Activated T-helper 17 cell treated with anti-CD3 and anti-CD28 coated beads, Interleukin-2, amount 50 U/mL, for 72 hours (primary cell): ENCODE results near the gene SPO11. TPM values are rescaled to one million over a fixed set of nuclear protein-coding genes. Genes with fewer than 3 reads are reported as not detected.

Experiments used
- ATAC-seq: fragments of 150-1000 bp; cut with Tn5 transposase; replicated peaks from 2 replicates; pipeline ENCODE4 v1.10.0; 2021; ENCODE audit warnings: mild to moderate bottlenecking, moderate library complexity
- H3K27ac Mint-ChIP-seq: one replicate; pipeline ENCODE4 v1.8.0; 2022; ENCODE audit warnings: mixed read lengths
- H3K27me3 Mint-ChIP-seq: one replicate; pipeline ENCODE4 v1.8.0; 2022; ENCODE audit warnings: mixed read lengths
- H3K36me3 Mint-ChIP-seq: one replicate; pipeline ENCODE4 v1.8.0; 2022; ENCODE audit warnings: low read depth, mild to moderate bottlenecking, mixed read lengths
- H3K4me1 Mint-ChIP-seq: one replicate; pipeline ENCODE4 v1.8.0; 2022; ENCODE audit warnings: mixed read lengths
- H3K4me3 Mint-ChIP-seq: one replicate; pipeline ENCODE4 v1.8.0; 2022; ENCODE audit warnings: mild to moderate bottlenecking, mixed read lengths
- H3K9me3 Mint-ChIP-seq: one replicate; pipeline ENCODE4 v1.8.0; 2022; ENCODE audit warnings: mixed read lengths
- total RNA-seq, 2 donors: library from RNA; stranded (reverse); gene quantifications; one replicate each; pipeline ENCODE4 v1.2.3, GENCODE V29; 2022

Gene SPO11
- total RNA-seq, 2 donors from 2014 or later = not detected

- Mint-ChIP-seq H3K36me3 (peaks cover 39% of the 10 kb centered on the region), H3K27me3 (no peaks in the 10 kb centered on the region), H3K27ac (peak overlapping the region; percentile 25), H3K4me3 (no peak overlapping the region), H3K4me1 (peaks cover 6% of the 10 kb centered on the region), H3K9me3 (no peaks in the 10 kb centered on the region)
- no peak for ATAC-seq
These were observed 54.1 kb downstream of the SPO11 start for GRCh38 chr20:57383447-57384347.

GRCh38 chr20:57384486-57384885, 54.9 kb downstream of the SPO11 start:
- H3K4me3 Mint-ChIP-seq = no peak overlapping the region
- H3K27ac Mint-ChIP-seq = peak overlapping the region; percentile 25
- H3K4me1 Mint-ChIP-seq = peaks cover 6% of the 10 kb centered on the region
- H3K27me3 Mint-ChIP-seq = no peaks in the 10 kb centered on the region
- no peak for ATAC-seq
- H3K36me3 Mint-ChIP-seq = peaks cover 31% of the 10 kb centered on the region
- H3K9me3 Mint-ChIP-seq = no peaks in the 10 kb centered on the region

GRCh38 chr20:57384953-57385761, 55.6 kb downstream of the SPO11 start:
- Mint-ChIP-seq H3K4me1 (peaks cover 6% of the 10 kb centered on the region), H3K27me3 (no peaks in the 10 kb centered on the region), H3K9me3 (no peaks in the 10 kb centered on the region), H3K36me3 (peaks cover 25% of the 10 kb centered on the region), H3K4me3 (no peak overlapping the region), H3K27ac (peak overlapping the region; percentile 25)
- no peak for ATAC-seq

DNA sequence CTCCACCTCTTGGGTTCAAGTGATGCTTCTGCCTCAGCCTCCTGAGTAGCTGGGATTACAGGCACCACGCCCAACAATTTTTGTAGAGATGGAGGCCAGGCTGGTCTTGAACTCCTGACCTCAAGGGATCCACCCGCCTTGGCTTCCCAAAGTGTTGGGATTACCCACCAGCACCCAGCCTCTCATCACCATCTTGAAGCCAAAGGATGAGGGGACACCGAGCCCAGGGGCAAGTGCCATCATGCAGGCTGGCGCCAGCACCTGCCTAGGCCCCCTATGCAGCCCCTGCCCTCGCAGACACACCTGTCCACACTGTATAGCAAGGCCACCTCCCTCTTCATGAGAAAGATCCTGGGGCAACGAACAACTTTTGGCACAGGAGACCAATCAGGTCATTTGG, 56.3 kb downstream of the SPO11 start:
- Mint-ChIP-seq H3K4me3 (no peak overlapping the region), H3K4me1 (peaks cover 6% of the 10 kb centered on the region), H3K27ac (no peak overlapping the region), H3K36me3 (peaks cover 17% of the 10 kb centered on the region), H3K9me3 (no peaks in the 10 kb centered on the region), H3K27me3 (no peaks in the 10 kb centered on the region)
- ATAC-seq = no peak

- H3K9me3 Mint-ChIP-seq = no peaks in the 10 kb centered on the region
These were observed 57.2 kb downstream of the SPO11 start for GRCh38 chr20:57386762-57387161.

GRCh38 chr20:57387463-57387862, 57.9 kb downstream of the SPO11 start:
- no peaks in the 10 kb centered on the region for H3K9me3 Mint-ChIP-seq
- H3K4me1 Mint-ChIP-seq = no peaks in the 10 kb centered on the region
- H3K36me3 Mint-ChIP-seq = peaks cover 15% of the 10 kb centered on the region
- no peak for ATAC-seq
- no peaks in the 10 kb centered on the region for H3K27me3 Mint-ChIP-seq
- no peak overlapping the region for H3K27ac Mint-ChIP-seq
- no peak overlapping the region for H3K4me3 Mint-ChIP-seq

More at GRCh38 chr20:57386762-57387161, 57.2 kb downstream of the SPO11 start:
- H3K27me3 Mint-ChIP-seq = no peaks in the 10 kb centered on the region
- no peak overlapping the region for H3K4me3 Mint-ChIP-seq
- H3K27ac Mint-ChIP-seq = no peak overlapping the region
- peaks cover 2% of the 10 kb centered on the region for H3K4me1 Mint-ChIP-seq
- H3K36me3 Mint-ChIP-seq = peaks cover 10% of the 10 kb centered on the region
- no peak for ATAC-seq

DNA sequence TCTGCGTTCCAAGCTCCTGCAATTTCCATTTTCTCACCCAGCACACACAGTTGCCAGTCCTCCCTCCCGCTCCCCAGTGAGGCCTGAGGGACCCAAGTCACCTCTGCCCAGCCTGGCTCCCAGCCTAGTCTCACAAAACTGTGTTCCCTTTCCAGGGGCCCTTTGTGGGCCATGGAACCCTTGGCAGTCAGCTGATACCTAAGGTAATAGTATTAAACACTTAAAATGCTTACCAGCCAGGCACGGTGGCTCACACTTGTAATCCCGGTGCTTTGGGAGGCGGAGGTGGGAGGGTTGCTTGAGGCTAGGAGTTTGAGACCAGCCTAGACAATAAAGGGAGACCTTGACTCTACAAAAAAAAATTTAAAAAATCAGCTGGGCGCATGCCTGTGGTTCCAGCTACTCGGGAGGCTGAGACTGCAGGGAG, 58.4 kb downstream of the SPO11 start:
- no peak overlapping the region for H3K4me3 Mint-ChIP-seq
- H3K36me3 Mint-ChIP-seq = peaks cover 20% of the 10 kb centered on the region
- peaks cover 1% of the 10 kb centered on the region for H3K4me1 Mint-ChIP-seq
- ATAC-seq = no peak
- H3K27me3 Mint-ChIP-seq = no peaks in the 10 kb centered on the region
- no peaks in the 10 kb centered on the region for H3K9me3 Mint-ChIP-seq
- H3K27ac Mint-ChIP-seq = no peak overlapping the region

DNA sequence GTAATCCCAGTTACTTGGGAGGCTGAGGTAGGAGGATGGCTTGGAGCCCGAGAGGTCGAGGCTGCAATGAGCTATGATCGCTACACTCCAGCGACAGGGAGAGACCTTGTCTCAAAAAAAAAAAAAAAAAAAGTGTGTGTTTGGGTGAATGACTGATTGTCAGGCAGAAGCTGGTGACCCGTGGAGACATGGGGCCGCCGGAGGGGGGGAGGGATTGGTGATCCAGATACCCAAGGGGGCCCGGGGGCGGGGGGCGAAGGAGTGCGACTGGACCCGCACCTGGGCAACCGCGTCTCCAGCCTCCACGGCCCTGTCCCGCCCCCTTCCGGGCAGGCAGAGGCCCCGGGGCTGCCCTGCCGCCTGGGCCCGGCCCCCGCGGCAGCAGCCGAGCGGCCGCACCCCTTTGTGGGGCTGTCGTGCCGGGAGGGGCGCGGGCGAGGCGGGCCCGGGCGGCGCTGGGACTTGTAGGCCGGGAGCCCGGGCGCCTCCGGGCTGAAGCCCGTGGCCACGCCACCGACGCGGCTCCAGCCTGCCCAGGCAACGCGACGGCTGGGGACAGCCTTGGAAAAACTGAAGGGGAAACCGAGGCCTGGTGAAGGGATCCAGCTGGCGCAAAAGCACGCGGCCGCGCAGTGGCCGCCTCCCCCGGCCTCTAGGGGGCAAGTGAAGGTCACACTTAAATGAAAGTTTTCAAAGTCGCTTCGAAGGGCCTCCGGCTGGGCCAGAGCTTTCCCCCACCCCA, 59.5 kb downstream of the SPO11 start:
- Mint-ChIP-seq H3K36me3 (peaks cover 30% of the 10 kb centered on the region), H3K27me3 (no peaks in the 10 kb centered on the region), H3K9me3 (no peaks in the 10 kb centered on the region), H3K4me1 (peaks cover 13% of the 10 kb centered on the region), H3K27ac (peak overlapping the region; percentile 81), H3K4me3 (peak overlapping the region; percentile 92)
- ATAC-seq = peak; percentile 12

DNA sequence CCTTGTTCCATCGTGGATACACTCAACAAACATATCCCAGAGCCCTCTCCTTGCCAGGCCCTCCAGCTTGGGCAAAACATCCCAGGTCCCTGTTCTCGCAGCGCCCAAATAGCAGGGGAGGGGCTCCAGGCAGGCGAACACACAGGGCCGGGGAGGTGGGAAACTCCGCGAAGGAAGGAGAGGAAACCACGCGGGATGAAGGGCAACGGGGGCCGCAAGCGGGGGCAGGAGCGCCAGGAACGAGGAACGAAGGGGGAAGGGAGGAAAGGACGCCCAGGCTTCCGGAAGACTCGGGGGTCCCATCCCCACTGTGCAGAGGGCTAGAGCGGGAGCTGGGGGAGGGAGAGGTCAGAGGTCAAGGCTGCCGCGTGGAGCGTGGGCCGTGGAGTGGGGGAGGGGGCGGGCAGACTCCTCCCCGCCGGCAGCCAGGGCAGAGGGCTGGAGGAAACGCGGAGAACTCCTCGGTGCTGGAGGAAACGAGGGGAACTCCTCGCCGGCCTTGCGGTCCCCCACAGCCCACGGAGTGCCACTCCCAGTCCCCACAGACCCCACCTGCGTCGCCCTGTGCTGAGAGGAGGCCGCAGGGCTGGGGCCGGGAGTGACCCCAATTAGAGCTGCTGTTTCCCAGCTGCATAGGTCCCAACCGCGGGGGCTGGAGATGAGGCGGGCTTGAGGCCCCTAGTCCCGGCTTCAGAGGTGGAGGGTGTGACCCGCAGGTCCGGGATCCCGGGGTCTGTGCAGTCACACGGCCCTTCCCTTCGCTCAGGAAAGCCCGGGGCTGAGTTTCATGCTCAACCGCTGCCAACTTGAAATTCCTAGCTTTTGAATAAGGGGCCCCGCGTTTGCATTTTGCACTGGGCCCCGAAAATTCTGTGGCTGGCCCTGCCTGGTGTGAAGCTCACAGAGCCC, 60.3 kb downstream of the SPO11 start:
- ATAC-seq = peak; percentile 13
- Mint-ChIP-seq H3K4me3 (peak overlapping the region; percentile 92), H3K27ac (peak overlapping the region; percentile 89), H3K9me3 (no peaks in the 10 kb centered on the region), H3K27me3 (no peaks in the 10 kb centered on the region), H3K4me1 (peaks cover 14% of the 10 kb centered on the region), H3K36me3 (peaks cover 32% of the 10 kb centered on the region)

DNA sequence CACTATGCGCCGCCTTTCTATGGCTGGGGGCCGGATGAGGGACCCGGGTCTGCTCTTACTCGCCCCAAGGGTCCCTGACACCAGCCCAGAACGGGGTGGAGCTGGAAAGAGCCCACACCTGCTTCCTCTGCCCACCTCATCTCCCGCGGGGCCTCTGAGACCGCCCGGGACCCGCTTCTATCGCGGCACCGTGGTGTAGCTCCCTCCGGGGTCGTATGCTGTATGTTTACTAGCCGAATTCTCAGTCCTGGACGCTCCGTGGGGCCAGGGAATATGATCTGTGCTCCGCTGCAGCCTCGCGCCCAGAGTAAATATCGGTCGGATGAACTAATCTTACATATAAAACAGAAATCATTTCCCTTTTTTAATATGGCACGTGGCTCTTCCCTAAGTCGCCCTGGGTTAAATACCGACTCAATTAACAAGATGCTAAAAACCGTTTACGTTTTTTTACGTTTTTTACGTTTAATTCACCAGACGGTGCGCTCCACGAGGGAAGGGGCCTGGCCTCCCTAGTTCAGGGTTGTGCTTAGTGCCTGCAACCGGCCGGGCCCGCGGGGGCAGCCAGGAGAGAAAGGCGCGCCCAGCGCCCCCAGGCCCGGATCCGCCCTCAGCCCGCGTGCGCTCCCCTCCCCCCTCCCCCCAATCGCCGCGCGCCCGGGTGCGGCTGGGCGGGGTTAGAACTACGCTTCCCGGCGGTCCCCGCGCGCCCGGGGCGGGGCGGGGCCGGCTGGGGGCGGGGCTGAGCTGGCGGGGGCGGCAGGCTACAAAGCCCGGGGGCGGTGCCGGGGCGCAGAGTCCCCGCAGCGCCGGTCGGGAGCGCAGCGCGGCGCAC, 61.2 kb downstream of the SPO11 start, which contains the start of gene RBM38:
Gene RBM38 (plus strand): TSS at position 793 of the 835 bp plus-strand sequence. CDS start 186 bp downstream, outside the sequence.
- Mint-ChIP-seq H3K4me1 (peaks cover 14% of the 10 kb centered on the region), H3K9me3 (no peaks in the 10 kb centered on the region), H3K4me3 (peak within 1 kb of the TSS; percentile 92), H3K27me3 (no peaks in the 10 kb centered on the region), H3K36me3 (peaks cover 41% of the 10 kb centered on the region), H3K27ac (peak within 1 kb of the TSS; percentile 89)
- ATAC-seq = peak; percentile 73

GRCh38 chr20:57391439-57392301, 62.1 kb downstream of the SPO11 start:
- Mint-ChIP-seq H3K9me3 (no peaks in the 10 kb centered on the region), H3K4me3 (peak overlapping the region; percentile 83), H3K4me1 (peaks cover 17% of the 10 kb centered on the region), H3K27me3 (no peaks in the 10 kb centered on the region), H3K27ac (peak overlapping the region; percentile 89), H3K36me3 (peaks cover 49% of the 10 kb centered on the region)
- ATAC-seq = peak; percentile 8
